HG03039 (cell line): ENCODE data around the gene PAN2.
"Not testable (repeated sequence)": the region's sequence is repeated elsewhere in the genome, so short reads cannot be mapped to it uniquely, and the experiment has no call there.

ENCODE experiments used
- ATAC-seq: cut with Tn5 transposase; IDR thresholded peaks from one replicate; pipeline ENCODE4 v1.9.1; 2021; ENCODE audit warnings: mild to moderate bottlenecking, moderate library complexity; ENCODE audit not compliant: unreplicated experiment

The PAN2 gene

GRCh38 chr12:56308714-56309113, 25.1 kb downstream of the PAN2 start:
- ATAC-seq = no peak

GRCh38 chr12:56307221-56307965, 26.4 kb downstream of the PAN2 start:
- ATAC-seq = no peak

GRCh38 chr12:56304872-56305590, 28.8 kb downstream of the PAN2 start:
- ATAC-seq = no peak

GRCh38 chr12:56304276-56304675, 29.5 kb downstream of the PAN2 start:
- ATAC-seq = no peak

GRCh38 chr12:56300644-56301464, 32.9 kb downstream of the PAN2 start:
- no peak for ATAC-seq

- ATAC-seq = peak; percentile 94
Measured at GRCh38 chr12:56299853-56300643, 33.8 kb downstream of the PAN2 start, which contains the start of gene CS. Gene CS (minus strand): TSS chr12:56300330. CDS start chr12:56300201, 129 bp downstream.

- peak; percentile 2 for ATAC-seq
Measured at GRCh38 chr12:56299308-56299852, 34.4 kb downstream of the PAN2 start.

GRCh38 chr12:56298828-56299227, 35.0 kb downstream of the PAN2 start:
- ATAC-seq = no peak

- no peak for ATAC-seq
Measured at GRCh38 chr12:56297400-56297799, 36.4 kb downstream of the PAN2 start.

GRCh38 chr12:56296295-56296694, 37.5 kb downstream of the PAN2 start:
- no peak for ATAC-seq

- no peak for ATAC-seq
Measured at GRCh38 chr12:56293795-56294194, 40.0 kb downstream of the PAN2 start.

GRCh38 chr12:56288705-56289387, 45.0 kb downstream of the PAN2 start:
- ATAC-seq = no peak

GRCh38 chr12:56286044-56286830, 47.6 kb downstream of the PAN2 start:
- ATAC-seq = no peak

GRCh38 chr12:56284263-56284662, 49.5 kb downstream of the PAN2 start:
- ATAC-seq = not testable (repeated sequence)

- no peak for ATAC-seq
Measured at GRCh38 chr12:56282579-56282978, 51.2 kb downstream of the PAN2 start.

- no peak for ATAC-seq
Measured at GRCh38 chr12:56282030-56282429, 51.8 kb downstream of the PAN2 start.

GRCh38 chr12:56280849-56281248, 53.0 kb downstream of the PAN2 start:
- no peak for ATAC-seq

- ATAC-seq = no peak
Measured at GRCh38 chr12:56278905-56279304, 54.9 kb downstream of the PAN2 start.

- ATAC-seq = no peak
Measured at GRCh38 chr12:56274299-56274698, 59.5 kb downstream of the PAN2 start.
